Fibroblast of mammary gland (primary cell): ENCODE results near the gene SUPT3H.
"Not testable (repeated sequence)": the region's sequence is repeated elsewhere in the genome, so short reads cannot be mapped to it uniquely, and the experiment has no call there.

Source experiments
- DNase-seq: peaks from one replicate; pipeline ENCODE4 v3.0.0-alpha.2; 2010; ENCODE audit warnings: low read depth
- H3K4me3 ChIP-seq: 2 replicates; pipeline ENCODE4 v1.5.1; 2011; ENCODE audit warnings: low read depth, mild to moderate bottlenecking, low read length, moderate library complexity; ENCODE audit not compliant: control insufficient read depth
- CTCF ChIP-seq: conservative IDR thresholded peaks from 2 replicates; pipeline ENCODE4 v1.5.1; 2011; ENCODE audit warnings: low read depth, low read length, inconsistent platforms; ENCODE audit not compliant: control insufficient read depth, insufficient read depth

Gene SUPT3H

GRCh38 chr6:45074439-45074838, 303.3 kb downstream of the SUPT3H start:
- no peak overlapping the region for H3K4me3 ChIP-seq
- no peak for DNase-seq
- no peak for TF ChIP-seq CTCF

GRCh38 chr6:45073771-45074170, 304.0 kb downstream of the SUPT3H start:
- peak; percentile 61 for DNase-seq
- no peak for TF ChIP-seq CTCF
- H3K4me3 ChIP-seq, result no peak overlapping the region

GRCh38 chr6:45072673-45073072, 305.1 kb downstream of the SUPT3H start:
- TF ChIP-seq CTCF, result no peak
- no peak for DNase-seq
- no peak overlapping the region for H3K4me3 ChIP-seq

- no peak for TF ChIP-seq CTCF
- DNase-seq, result peak; percentile 39
- H3K4me3 ChIP-seq, result no peak overlapping the region
Observed at GRCh38 chr6:45072016-45072415, 305.7 kb downstream of the SUPT3H start.

- DNase-seq, result no peak
- TF ChIP-seq CTCF, result no peak
Observed at GRCh38 chr6:45069091-45069490, 308.6 kb downstream of the SUPT3H start.

GRCh38 chr6:45067446-45067845, 310.3 kb downstream of the SUPT3H start:
- not testable (repeated sequence) for H3K4me3 ChIP-seq, DNase-seq

More at GRCh38 chr6:45069091-45069490, 308.6 kb downstream of the SUPT3H start:
- H3K4me3 ChIP-seq, result no peak overlapping the region

GRCh38 chr6:45062659-45063058, 315.1 kb downstream of the SUPT3H start:
- not testable (repeated sequence) for DNase-seq, H3K4me3 ChIP-seq

- no peak overlapping the region for H3K4me3 ChIP-seq
- no peak for DNase-seq
- TF ChIP-seq CTCF, result no peak
Observed at GRCh38 chr6:45057711-45058110, 320.0 kb downstream of the SUPT3H start.
